Muscle layer of duodenum (tissue), 2 donors: ENCODE measurements around the gene NCKAP1.
"Not testable (repeated sequence)": the region's sequence is repeated elsewhere in the genome, so short reads cannot be mapped to it uniquely, and the experiment has no call there.

Source experiments
- H3K27ac ChIP-seq: one replicate; pipeline ENCODE4 v1.7.0; 2013; ENCODE audit warnings: mild to moderate bottlenecking, low read length
- H3K27me3 ChIP-seq: one replicate; pipeline ENCODE4 v1.7.0; 2013; ENCODE audit warnings: low read depth, mild to moderate bottlenecking, control low read depth, low read length
- H3K36me3 ChIP-seq, 2 donors: one replicate each; pipeline ENCODE4 v1.7.0; 2013; ENCODE audit warnings: low read length in 2 of 2, control low read depth in 1 of 2, mild to moderate bottlenecking in 1 of 2; ENCODE audit not compliant: insufficient read depth in 2 of 2, control insufficient read depth in 1 of 2
- H3K4me1 ChIP-seq, 2 donors: one replicate each; pipeline ENCODE4 v1.7.0; 2013; ENCODE audit warnings: low read length in 2 of 2, mild to moderate bottlenecking in 2 of 2, control low read depth in 1 of 2, moderate library complexity in 1 of 2; ENCODE audit not compliant: insufficient read depth in 2 of 2, control insufficient read depth in 1 of 2
- H3K4me3 ChIP-seq, 2 donors: one replicate each; pipeline ENCODE4 v1.7.0; 2013; ENCODE audit warnings: low read length in 2 of 2, low read depth in 1 of 2, mild to moderate bottlenecking in 1 of 2
- H3K9me3 ChIP-seq, 2 donors: one replicate each; pipeline ENCODE4 v1.7.0; 2013; ENCODE audit warnings: low read length in 2 of 2, control low read depth in 1 of 2, mild to moderate bottlenecking in 1 of 2; ENCODE audit not compliant: control insufficient read depth in 1 of 2
- donor health status: healthy.

Gene NCKAP1

DNA sequence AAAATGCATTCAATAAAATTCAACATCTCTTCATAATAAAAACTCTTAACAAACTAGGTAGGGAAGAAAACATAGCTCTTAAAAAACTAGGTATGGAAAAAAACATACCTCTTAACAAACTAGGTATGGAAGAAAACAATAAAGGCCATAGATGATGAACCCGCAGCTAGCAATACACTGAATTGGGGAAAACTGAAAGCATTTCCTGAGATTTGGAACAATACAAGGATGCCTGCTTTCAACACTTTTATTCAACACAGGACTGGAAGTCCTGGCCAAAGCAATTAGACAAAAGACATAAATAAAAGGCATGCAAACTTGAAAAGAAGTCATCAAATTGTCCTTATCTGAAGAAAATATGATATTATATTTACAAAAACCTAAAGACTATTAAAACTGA is 67.8 kb downstream of the NCKAP1 start:
- no peaks in the 10 kb centered on the region for H3K27me3 ChIP-seq
- H3K9me3 ChIP-seq: no peaks in the 10 kb centered on the region
- H3K27ac ChIP-seq: no peak overlapping the region
- peaks cover 3 to 10% of the 10 kb centered on the region in 2 donors for H3K4me1 ChIP-seq
- peaks cover 14% of the 10 kb centered on the region in 2 donors for H3K36me3 ChIP-seq
- H3K4me3 ChIP-seq: no peak overlapping the region

DNA sequence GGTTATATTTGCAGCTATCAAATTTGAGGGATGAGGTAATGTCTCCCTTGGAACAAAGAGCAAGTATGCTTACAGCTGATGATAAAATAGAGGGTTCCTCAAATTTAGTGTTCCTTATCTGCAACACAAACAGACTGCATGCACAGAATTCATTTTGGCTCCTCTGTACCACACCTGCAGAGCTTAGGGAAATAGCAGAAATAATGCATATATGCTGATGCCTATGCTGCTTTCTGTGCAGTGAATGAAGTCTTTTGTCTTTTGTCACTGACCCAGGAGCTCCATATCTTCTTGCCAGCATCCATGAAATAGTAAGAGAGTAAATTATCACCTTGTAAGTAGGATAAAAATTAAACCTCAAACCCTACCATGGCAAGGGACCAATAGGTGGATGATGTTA is 69.8 kb downstream of the NCKAP1 start:
- Histone ChIP-seq H3K9me3 (no peaks in the 10 kb centered on the region), H3K4me1 (peaks cover 0 to 4% of the 10 kb centered on the region in 2 donors), H3K27ac (no peak overlapping the region), H3K4me3 (no peak overlapping the region), H3K27me3 (no peaks in the 10 kb centered on the region), H3K36me3 (peaks cover 14% of the 10 kb centered on the region in 2 donors)

DNA sequence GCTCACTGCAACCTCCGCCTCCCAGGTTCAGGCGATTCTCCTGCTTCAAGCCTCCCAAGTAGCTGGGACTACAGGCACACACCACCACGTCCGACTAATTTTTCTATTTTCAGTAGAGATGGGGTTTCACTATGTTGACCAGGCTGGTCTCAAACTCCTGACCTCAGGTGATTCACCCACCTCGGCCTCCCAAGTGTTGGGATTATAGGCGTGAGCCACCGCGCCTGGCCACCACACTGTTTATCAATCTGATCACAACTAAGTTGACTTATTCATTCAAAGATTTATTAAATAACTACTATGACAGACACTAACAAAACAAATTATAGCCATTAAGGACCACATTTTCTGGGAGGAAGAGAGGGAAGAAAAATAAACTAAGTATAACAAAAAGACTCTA is 71.9 kb downstream of the NCKAP1 start:
- H3K27ac ChIP-seq, H3K27me3 ChIP-seq, H3K9me3 ChIP-seq, H3K4me3 ChIP-seq, H3K4me1 ChIP-seq: not testable (repeated sequence)
- H3K36me3 ChIP-seq: peaks cover 15 to 19% of the 10 kb centered on the region in 2 donors

DNA sequence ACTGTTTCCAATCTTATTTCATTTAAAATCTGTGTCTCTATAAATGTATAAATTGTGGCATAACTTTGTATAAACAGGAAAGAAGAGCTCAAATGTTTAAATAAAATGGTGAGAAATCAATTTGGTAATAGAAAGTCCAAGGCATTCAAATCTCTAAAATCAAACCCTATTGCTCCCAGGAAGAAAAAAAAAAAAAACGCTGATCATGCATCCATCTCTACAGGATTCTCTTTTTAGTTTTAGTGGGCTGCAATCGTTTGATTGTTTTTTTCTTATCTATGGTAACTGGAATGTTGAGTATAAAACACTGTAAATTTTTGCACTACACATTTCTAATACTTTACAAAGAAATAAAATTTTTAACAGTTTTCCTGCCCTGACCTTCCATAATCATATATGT is 75.6 kb downstream of the NCKAP1 start:
- Histone ChIP-seq H3K36me3 (peaks cover 6% of the 10 kb centered on the region in 2 donors), H3K27ac (no peak overlapping the region)

DNA sequence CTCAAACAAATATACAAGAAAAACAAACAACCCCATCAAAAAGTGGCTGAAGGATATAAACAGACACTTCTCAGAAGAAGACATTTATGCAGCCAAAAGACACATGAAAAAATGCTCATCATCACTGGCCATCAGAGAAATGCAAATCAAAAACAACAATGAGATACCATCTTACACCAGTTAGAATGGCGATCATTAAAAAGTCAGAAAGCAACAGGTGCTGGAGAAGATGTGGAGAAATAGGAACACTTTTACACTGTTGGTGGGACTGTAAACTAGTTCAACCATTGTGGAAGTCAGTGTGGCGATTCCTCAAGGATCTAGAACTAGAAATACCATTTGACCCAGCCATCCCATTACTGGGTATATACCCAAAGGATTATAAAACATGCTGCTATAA is 77.4 kb downstream of the NCKAP1 start:
- H3K27me3 ChIP-seq, H3K36me3 ChIP-seq: not testable (repeated sequence)

More for the DNA sequence above, 75.6 kb downstream of the NCKAP1 start:
- Histone ChIP-seq H3K9me3 (no peaks in the 10 kb centered on the region), H3K4me1 (no peaks in the 10 kb centered on the region), H3K27me3 (no peaks in the 10 kb centered on the region), H3K4me3 (no peak overlapping the region)

DNA sequence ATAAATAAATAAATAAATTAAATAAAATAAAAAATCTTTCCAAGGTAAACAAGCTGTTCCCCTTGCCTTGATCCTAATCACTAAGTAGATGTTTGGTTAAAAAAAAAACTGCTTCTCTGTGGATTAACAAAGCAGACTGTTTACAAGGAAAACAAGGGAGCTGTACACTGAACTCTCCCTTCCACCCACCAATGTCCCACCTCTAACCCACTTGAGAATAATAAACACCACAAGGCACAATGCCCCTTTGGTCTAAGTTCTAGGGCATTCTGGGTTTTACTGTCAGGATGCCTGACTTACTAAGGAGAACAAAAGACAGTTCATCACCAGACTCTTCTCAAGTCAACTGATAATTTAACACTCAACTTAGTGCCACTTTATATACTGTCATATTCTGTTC is 83.5 kb downstream of the NCKAP1 start:
- H3K9me3 ChIP-seq: no peaks in the 10 kb centered on the region
- no peak overlapping the region for H3K4me3 ChIP-seq
- no peaks in the 10 kb centered on the region for H3K4me1 ChIP-seq
- peaks cover 20 to 21% of the 10 kb centered on the region in 2 donors for H3K36me3 ChIP-seq
- no peaks in the 10 kb centered on the region for H3K27me3 ChIP-seq
- no peak overlapping the region for H3K27ac ChIP-seq

More for the DNA sequence above, 77.4 kb downstream of the NCKAP1 start:
- H3K4me3 ChIP-seq, H3K9me3 ChIP-seq, H3K4me1 ChIP-seq, H3K27ac ChIP-seq: not testable (repeated sequence)

DNA sequence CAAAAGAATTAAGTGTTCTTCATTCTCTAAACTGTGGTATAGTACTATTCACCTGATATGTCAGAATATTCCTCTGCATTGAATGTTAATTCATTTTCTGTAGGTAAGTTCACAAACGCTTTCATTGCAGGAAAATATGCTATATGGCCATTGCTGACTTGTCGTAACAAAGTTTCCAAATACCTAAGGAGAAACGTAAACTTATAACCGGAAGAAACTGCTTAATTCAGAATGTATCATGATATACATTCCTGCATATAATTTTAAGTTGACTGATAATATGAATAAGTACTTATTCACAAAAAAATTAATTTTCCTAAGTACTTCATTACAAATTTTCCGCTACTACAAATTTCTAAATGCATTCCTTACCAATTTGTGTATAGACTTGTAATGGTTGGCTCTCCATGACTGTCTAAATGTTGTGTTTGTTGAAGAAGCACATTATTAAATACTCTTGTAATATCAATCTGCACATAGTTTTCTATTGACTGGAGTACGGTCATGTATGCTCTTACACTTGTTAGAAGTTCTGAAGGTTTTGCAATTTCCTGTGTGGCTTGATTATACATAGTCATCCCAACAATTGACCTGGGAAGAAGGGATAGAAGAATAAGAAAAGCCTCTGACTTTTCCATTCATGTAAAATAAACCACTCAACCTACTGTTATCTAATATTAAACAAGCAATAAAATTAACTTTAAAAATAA is 85.4 kb downstream of the NCKAP1 start:
- Histone ChIP-seq H3K27ac (no peak overlapping the region), H3K4me3 (no peak overlapping the region), H3K9me3 (no peaks in the 10 kb centered on the region), H3K27me3 (no peaks in the 10 kb centered on the region), H3K36me3 (peaks cover 20 to 26% of the 10 kb centered on the region in 2 donors), H3K4me1 (no peaks in the 10 kb centered on the region)

DNA sequence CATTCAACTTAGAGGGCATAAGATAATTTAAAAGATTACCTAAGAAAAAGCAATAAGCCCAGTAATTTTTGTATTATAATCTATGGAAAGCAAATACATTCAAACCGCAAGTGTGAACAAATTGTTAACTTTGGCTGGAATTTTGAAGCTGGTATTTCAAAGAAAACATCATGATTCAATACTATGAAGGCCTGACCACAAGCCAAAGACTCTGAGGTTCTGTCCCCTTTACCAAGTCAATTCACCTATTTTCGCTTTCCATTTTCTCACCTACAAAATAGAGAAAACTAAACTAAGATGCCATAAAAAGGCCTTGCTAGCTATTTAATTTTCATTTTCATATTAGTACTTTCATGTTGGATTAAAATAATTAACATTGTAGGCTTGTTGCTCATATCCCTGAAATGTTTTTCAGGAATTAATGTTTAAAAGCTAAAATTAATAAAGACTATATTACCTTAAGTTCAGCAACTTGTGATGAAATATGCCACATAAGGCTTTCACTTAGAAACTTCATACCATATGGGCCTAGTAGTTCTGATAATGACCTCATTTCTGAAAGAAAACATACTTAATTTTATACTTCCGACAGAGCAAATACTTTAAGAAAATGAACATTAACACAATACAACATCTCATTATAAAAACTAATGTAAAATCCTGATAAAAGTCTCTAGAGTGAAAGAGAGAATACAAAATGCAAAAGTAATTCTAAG is 86.2 kb downstream of the NCKAP1 start:
- no peak overlapping the region for H3K27ac ChIP-seq
- H3K27me3 ChIP-seq: no peaks in the 10 kb centered on the region
- no peak overlapping the region for H3K4me3 ChIP-seq
- H3K4me1 ChIP-seq: peaks cover under 1 to 1% of the 10 kb centered on the region in 2 donors
- no peaks in the 10 kb centered on the region for H3K9me3 ChIP-seq
- H3K36me3 ChIP-seq: peaks cover 20 to 25% of the 10 kb centered on the region in 2 donors

DNA sequence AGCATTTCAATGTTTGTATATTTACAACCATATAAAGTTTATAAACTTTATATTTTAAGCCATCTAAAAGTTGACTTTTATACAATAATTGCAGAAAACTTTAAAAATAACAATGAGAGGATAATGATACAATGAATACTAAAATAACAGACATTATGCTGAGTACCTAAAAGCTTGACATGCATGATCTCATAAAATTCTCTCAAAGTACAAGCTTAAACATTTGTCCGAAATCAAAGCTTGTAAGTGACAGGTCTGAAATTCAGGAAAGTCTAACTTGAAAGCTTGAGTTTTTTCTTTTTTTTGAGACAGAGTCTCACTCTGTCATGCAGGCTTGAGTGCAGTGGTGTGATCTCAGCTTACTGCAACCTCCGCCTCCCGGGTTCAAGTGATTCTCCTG is 87.7 kb downstream of the NCKAP1 start:
- peaks cover 4 to 5% of the 10 kb centered on the region in 2 donors for H3K4me1 ChIP-seq
- H3K9me3 ChIP-seq: no peaks in the 10 kb centered on the region
- no peak overlapping the region for H3K4me3 ChIP-seq
- H3K27ac ChIP-seq: no peak overlapping the region
- H3K36me3 ChIP-seq: peaks cover 20 to 22% of the 10 kb centered on the region in 2 donors
- H3K27me3 ChIP-seq: no peaks in the 10 kb centered on the region

DNA sequence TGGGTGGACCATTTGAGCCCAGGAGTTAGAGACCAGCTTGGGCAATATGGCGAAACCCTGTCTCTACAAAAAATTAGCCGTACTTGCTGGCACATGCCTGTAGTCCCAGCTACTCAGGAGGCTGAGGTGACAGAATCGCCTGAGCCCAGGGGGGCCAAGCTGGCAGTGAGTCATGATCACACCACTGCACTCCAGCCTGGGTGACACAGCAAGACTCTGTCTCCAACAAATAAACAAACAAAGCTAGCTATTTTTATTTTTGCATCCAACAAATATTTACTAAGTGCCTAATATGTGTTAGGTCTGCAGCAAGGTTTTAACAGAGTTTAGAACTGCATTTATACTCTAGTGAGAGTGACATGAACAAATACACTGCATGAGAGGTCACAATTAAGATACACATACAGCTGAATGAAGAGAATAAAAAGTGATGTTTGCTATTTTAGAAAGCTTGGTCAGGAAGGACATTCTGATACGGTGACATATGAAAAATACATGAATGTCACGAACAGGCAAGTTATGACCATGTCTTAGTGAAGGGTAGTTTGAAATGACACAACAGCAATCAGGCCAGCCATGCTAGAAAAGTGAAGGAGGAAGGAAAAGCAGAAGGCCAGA is 88.6 kb downstream of the NCKAP1 start:
- no peaks in the 10 kb centered on the region for H3K27me3 ChIP-seq
- H3K4me3 ChIP-seq: no peak overlapping the region
- H3K36me3 ChIP-seq: peaks cover 20 to 22% of the 10 kb centered on the region in 2 donors
- H3K4me1 ChIP-seq: peaks cover 4 to 5% of the 10 kb centered on the region in 2 donors
- no peaks in the 10 kb centered on the region for H3K9me3 ChIP-seq
- H3K27ac ChIP-seq: no peak overlapping the region

DNA sequence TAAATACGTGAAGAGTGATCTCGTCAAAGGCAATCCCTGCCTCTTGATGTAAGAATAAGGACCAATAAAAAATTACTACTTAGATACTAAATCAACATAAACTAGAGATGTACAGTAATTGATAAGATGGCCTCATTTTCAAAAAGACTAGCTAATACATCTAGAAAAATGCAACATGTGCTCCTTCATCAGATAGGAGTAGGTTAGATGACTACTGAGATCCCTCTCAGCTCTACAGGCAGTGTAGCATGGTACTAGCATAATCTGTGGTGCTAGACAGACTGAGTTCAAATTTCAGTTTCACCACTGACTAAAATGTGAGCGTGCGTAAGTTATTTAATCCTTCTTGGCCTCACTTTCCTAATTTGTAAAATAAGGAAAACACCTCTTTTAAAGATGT is 89.2 kb downstream of the NCKAP1 start:
- Histone ChIP-seq H3K27me3 (no peaks in the 10 kb centered on the region), H3K4me3 (no peak overlapping the region), H3K36me3 (peaks cover 20 to 22% of the 10 kb centered on the region in 2 donors), H3K4me1 (peaks cover 4 to 5% of the 10 kb centered on the region in 2 donors), H3K9me3 (no peaks in the 10 kb centered on the region), H3K27ac (no peak overlapping the region)
